Measurements from ENCODE around the gene ARHGEF7.

The ARHGEF7 gene

GRCh38 chr13:111219950-111220349, 104.8 kb downstream of the ARHGEF7 start:
- no peak for DNase-seq (ENCODE audit: low read depth in 2 of 2)

- DNase-seq (ENCODE audit: low read depth in 2 of 2): no peak
Measured at GRCh38 chr13:111225166-111225565, 110.1 kb downstream of the ARHGEF7 start.

- DNase-seq (ENCODE audit: low read depth in 2 of 2): no peak
Measured at GRCh38 chr13:111225810-111226546, 110.9 kb downstream of the ARHGEF7 start.

- DNase-seq (ENCODE audit: low read depth in 2 of 2): no peak
Measured at GRCh38 chr13:111227405-111227804, 112.3 kb downstream of the ARHGEF7 start.

- no peak for DNase-seq (ENCODE audit: low read depth in 2 of 2)
Measured at GRCh38 chr13:111228262-111229144, 113.4 kb downstream of the ARHGEF7 start.

- DNase-seq (ENCODE audit: low read depth in 2 of 2): no peak
Measured at GRCh38 chr13:111230385-111230930, 115.3 kb downstream of the ARHGEF7 start.

- no peak for DNase-seq (ENCODE audit: low read depth in 2 of 2)
Measured at GRCh38 chr13:111232191-111232590, 117.1 kb downstream of the ARHGEF7 start.

- DNase-seq (ENCODE audit: low read depth in 2 of 2): no peak
Measured at GRCh38 chr13:111233080-111233479, 118.0 kb downstream of the ARHGEF7 start.

GRCh38 chr13:111239764-111240670, 124.9 kb downstream of the ARHGEF7 start:
- DNase-seq (ENCODE audit: low read depth in 2 of 2): no peak

- DNase-seq (ENCODE audit: low read depth in 2 of 2): no peak
Measured at GRCh38 chr13:111241006-111241755, 126.1 kb downstream of the ARHGEF7 start.

- DNase-seq (ENCODE audit: low read depth in 2 of 2): no peak
Measured at GRCh38 chr13:111241862-111242261, 126.8 kb downstream of the ARHGEF7 start.

- no peak for DNase-seq (ENCODE audit: low read depth in 2 of 2)
Measured at GRCh38 chr13:111242585-111242984, 127.5 kb downstream of the ARHGEF7 start.

GRCh38 chr13:111243981-111244380, 128.9 kb downstream of the ARHGEF7 start:
- DNase-seq (ENCODE audit: low read depth in 2 of 2): no peak

GRCh38 chr13:111245576-111246384, 130.7 kb downstream of the ARHGEF7 start:
- no peak for DNase-seq (ENCODE audit: low read depth in 2 of 2)

- DNase-seq (ENCODE audit: low read depth in 2 of 2): no peak
Measured at GRCh38 chr13:111247552-111247951, 132.4 kb downstream of the ARHGEF7 start.

GRCh38 chr13:111248822-111249221, 133.7 kb downstream of the ARHGEF7 start:
- DNase-seq (ENCODE audit: low read depth in 2 of 2): no peak

- DNase-seq (ENCODE audit: low read depth in 2 of 2): no peak
Measured at GRCh38 chr13:111249637-111250360, 134.7 kb downstream of the ARHGEF7 start.

- DNase-seq (ENCODE audit: low read depth in 2 of 2): no peak
Measured at GRCh38 chr13:111251646-111252445, 136.7 kb downstream of the ARHGEF7 start.

Measured in stimulated activated CD4-positive, alpha-beta T cell treated with anti-CD3 and anti-CD28 coated beads, Interleukin-4, amount 100 ng/mL, for 48 hours (primary cell).